ENCODE data around the gene EPSTI1.

DNA sequence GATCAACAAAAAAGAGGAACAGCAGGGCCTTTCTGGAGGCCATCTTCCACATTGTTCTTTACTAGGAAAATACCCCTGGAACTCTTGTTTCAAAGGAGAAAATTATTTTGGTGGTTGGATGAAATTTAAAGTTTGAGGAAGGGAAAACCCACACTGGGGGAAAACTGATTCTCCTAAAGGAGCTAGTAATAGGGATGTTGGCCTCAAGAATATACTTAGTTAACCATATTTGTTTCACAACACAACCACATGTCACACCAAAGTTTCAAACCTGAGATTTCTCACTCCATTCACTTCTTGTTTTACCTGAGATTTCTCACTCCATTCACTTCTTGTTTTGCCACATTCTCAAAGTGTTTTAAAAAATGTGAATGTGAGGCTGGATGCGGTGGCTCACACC lies 2.8 kb upstream of the EPSTI1 start:
- TF ChIP-seq, protein P1, sequence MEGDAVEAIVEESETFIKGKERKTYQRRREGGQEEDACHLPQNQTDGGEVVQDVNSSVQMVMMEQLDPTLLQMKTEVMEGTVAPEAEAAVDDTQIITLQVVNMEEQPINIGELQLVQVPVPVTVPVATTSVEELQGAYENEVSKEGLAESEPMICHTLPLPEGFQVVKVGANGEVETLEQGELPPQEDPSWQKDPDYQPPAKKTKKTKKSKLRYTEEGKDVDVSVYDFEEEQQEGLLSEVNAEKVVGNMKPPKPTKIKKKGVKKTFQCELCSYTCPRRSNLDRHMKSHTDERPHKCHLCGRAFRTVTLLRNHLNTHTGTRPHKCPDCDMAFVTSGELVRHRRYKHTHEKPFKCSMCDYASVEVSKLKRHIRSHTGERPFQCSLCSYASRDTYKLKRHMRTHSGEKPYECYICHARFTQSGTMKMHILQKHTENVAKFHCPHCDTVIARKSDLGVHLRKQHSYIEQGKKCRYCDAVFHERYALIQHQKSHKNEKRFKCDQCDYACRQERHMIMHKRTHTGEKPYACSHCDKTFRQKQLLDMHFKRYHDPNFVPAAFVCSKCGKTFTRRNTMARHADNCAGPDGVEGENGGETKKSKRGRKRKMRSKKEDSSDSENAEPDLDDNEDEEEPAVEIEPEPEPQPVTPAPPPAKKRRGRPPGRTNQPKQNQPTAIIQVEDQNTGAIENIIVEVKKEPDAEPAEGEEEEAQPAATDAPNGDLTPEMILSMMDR (conservative IDR thresholded peaks at IDR 0.05; ENCODE audit: low read depth, low read length) = no peak
- no peak for TF ChIP-seq EZH2phosphoT487 (IDR thresholded peaks at IDR 0.05; ENCODE audit: borderline replicate concordance, low read length)

Data from PC-3 (cell line).